GM04503 (cell line): ENCODE data around the gene SORT1.
A peak's percentile ranks its signal among the peaks of the same experiment; 100 is the strongest.
"Not testable (repeated sequence)": the region's sequence is repeated elsewhere in the genome, so short reads cannot be mapped to it uniquely, and the experiment has no call there.

ENCODE experiments used
- DNase-seq: peaks from one replicate; pipeline ENCODE4 v3.0.0-alpha.2; 2012; ENCODE audit warnings: low read depth

SORT1 gene

DNA sequence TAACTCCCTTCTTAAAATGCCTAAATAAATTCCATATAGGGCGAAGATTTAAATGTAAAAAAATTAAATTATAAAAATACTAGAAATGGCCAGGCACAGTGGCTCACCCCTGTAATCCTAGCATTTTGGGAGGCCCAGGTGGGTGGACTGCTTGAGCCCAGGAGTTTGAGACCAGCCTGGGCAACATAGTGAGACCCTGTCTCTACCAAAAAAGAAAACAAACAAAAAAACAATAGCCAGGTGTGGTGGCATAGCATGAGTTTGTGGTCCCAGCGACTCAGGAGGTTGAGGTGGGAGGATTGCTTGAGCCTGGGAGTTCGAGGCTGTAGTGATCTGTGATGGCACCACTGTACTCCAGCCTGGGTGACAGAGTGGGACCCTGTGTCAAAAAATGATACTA lies 17.8 kb downstream of the SORT1 start:
- DNase-seq = no peak

DNA sequence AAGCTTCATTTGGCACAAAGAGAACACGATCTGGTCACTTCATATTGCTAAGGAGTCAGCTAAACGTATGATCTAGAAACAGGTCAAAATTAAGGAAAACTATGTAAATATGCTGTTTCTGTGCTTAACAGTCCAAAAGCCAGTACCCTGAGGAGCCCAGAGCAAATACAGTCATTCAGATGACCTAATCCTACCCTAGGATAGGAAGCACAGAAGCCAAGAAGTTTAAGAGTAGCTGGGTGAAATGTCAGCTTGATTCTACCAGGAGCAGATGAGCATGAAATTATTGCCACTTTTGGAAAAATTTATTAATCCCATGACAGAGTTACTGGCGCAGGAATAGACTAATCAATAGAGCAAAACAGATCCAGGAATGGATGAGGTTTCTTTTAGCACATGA lies 18.3 kb downstream of the SORT1 start:
- no peak for DNase-seq

DNA sequence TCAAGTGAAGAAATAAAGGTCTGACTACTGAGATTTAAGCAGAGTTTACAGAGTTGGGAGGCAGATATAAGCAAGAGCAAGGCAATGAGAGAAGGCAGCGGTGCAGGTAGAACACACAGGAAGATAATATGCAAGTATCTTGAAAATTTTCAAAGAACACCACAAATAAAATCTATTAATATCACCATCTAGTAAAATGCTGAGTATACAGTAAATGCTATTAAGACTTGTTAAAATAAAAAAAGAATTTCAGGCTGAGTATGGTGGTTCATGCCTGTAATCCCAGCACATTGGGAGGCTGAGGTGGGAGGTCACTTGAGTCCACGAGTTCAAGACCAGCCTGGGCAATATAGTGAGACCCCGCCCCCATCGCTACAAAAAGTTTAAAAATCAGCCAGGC lies 20.0 kb downstream of the SORT1 start:
- DNase-seq = no peak

DNA sequence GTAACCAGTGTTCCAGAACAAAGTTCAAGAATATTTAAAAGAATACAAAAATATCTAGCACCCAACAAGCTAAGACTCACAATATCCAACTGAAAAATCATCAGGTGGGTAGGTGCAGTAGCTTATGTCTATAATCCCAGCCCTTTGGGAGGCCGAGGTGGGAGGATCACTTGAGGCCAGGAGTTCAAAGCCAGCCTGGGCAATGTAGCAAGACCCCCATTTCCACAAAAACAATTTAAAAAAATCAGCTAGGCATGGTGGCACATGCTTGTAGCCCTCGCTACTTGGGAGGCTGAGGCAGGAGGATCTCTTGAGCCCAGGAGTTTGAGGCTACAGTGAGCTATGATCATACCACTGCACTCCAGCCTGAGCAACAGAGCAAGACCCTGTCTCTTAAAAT lies 24.0 kb downstream of the SORT1 start:
- DNase-seq = not testable (repeated sequence)

DNA sequence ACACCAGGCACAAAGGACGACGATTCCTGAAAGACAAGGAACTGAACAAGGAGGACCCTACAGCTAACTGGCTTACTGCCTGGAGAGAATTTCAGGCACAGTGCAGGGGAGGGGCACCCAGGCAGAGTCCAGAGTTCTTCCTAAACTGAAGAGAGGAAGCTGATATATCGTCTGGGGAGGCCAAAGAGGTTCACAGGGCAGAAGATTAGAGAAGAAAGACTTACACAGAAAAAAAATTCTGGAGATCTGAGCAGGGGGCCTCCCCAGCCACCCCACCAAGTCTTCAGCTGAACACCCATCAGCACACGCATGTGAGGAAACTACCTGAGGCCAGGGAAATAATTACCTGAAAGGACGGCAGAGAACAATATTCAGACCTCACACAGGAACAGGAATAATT lies 24.6 kb downstream of the SORT1 start:
- DNase-seq = no peak

DNA sequence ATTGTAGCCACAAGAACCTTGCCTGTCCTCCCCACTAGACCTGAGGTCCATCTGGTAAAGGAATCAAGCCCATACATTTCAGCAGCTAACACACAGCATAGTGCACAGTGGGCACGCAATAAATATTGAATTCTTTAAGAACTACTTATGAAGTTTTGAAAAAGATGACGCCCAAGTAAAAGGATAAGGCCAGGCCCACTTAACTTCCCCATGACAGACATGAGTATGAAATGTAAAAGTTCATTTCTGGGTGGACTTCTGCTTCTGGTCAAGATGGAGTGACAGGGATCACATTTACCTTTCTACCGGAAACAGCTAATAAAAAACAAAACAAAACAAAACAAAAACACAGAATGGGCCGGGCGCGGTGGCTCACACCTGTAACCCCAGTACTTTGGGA lies 25.4 kb downstream of the SORT1 start:
- DNase-seq = no peak

DNA sequence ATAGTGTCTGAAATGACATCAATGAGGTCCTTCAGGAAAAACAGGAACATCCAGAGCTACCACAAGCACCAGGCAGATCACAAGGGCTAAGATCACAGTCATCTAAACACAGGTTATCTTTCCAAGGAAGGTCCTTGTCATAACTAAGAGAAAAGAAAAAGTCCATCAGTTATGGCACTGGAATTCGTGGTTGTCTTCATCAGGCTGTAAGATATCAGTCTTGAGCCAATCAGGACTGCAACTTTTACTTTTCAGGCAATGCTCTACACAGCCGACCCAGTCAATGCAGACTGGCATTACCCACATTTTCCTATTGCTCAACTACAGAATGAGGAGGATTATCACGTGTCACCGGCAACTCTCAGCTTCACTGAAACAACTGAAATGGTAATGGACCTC lies 26.4 kb downstream of the SORT1 start:
- DNase-seq = peak; percentile 62

DNA sequence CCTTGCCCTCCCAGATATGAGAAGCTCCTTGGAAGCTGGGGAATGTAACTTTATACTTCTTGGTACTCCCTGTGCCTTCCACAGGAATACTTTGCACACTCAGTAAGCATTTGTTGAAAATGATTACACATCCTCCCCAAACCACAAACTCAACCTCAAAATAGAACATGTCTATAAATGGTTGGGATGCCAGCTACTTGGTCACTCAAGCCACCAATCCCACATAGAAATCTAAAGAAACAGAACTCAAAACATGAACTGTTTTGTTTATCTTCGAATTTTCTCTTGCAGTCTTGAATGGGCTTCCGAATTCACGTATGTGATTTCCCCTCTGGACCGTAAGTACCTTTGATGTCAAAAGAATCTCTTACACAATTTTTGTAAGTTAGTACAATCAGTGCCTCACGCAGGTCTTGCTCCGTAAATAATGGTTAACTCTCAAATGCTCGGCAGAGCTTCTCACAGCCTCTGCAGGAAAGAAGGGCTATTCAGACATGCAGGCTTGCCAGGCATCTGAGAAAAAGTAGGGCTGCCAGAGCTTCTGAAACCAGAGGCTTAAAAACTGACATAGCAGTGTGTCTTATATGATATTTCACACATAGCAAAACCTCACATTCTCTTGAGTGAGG lies 26.9 kb downstream of the SORT1 start:
- DNase-seq = peak; percentile 80

DNA sequence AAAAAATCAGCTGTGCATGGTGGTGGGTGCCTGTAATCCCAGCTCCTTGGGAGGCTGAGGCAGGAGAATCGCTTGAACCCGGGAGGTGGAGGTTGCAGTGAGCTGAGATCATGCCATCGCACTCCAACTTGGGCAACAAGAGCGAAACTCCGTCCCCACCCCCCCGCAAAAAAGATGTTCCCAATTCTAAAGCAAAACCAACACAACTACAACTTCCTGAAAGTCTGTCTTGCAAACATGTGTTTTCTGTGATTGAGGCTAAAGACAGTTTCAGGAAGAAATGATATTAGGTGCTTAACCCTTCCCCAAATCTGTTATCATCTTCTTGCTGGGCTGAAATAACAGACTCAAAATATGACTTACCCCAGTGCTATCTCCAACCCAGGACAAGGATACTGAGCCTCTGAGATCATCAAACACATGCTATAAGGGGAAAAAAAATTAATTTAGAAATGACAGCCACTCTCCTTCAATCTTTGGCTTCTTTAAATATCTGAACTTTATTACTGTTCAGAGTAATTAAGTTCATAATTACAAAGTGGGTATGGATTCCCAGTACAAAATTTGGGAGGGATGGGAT lies 28.5 kb downstream of the SORT1 start:
- DNase-seq = no peak

DNA sequence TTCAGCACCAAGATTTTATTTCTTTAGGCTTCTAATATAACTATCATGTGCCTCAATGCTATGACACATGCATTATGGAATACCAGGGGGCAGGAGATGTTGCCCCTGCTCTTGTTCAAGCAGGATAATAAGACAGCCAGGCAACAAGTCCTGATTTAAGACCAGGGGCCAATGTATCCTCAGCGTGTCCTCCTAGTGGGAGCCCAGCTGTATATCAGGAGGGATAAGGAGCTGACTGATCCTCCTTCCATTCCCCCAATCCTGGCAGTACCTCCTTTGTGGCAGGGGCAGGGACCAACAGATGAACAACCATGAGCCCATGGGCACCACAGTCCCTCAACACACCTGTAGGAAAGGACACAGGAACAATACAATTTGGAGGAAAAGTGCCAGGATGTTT lies 29.3 kb downstream of the SORT1 start:
- no peak for DNase-seq

DNA sequence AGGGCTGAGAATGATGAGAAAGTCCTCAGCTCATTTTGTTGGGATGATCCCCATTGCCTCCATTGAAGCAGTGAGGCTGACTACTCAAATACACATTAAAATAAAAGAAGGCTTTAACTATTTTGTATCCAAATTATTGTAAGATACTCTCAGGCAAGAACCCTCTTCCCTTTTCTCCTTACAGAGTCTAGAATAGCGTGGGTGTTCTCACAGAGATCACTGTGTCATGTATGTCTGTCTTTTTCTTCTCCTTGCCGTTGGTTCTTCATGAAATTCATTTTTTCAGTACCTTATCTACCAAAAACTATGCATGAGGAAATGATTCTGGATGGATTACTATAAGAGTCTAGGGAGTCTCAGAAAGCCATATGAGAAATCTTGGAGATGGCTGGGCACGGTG lies 30.1 kb downstream of the SORT1 start:
- DNase-seq = no peak

DNA sequence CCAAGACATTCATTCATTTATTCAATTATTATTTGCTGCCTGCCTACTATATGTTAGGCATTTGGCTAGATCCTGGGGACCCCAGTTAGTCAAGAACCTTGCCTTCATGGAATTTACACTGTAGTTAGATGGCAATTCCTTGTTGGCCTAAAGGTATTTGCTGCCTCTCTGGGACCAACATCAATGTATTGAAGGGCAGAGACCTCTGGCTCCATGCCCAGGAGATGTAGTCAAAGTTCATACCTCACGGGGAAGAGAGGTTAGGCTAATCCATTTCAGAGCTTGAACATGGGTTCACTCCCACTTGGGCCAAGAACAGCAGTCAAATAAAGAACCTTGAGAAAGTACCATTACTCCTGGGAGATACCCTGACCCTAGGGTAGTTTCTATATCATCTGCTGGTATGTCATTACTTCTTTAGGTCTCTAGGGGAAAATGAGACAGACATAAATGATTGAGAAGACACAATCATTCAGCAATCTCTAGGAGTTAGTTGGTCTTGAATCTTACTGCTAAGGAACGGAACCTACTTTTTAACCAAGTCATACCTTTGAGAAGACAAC lies 32.0 kb downstream of the SORT1 start:
- DNase-seq = no peak

DNA sequence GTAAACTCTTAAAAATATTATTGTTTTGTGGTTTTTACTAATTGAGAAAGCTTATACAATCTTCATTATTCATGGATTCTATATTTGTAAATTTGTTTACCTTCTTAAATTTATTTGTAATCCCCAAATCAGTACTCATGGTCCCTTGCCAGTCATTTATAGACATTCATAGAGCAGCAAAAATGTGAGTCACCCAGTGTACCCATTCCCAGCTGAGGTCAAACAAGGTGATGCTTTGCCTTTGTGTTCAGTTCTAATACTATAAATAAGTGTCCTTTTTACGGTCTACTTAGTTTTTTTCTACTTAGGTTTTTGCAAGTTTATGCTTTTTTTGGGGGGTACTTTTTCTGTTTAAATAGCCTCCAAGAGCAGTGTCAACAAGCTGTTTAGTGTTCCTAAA lies 36.1 kb downstream of the SORT1 start:
- DNase-seq = peak; percentile 31

DNA sequence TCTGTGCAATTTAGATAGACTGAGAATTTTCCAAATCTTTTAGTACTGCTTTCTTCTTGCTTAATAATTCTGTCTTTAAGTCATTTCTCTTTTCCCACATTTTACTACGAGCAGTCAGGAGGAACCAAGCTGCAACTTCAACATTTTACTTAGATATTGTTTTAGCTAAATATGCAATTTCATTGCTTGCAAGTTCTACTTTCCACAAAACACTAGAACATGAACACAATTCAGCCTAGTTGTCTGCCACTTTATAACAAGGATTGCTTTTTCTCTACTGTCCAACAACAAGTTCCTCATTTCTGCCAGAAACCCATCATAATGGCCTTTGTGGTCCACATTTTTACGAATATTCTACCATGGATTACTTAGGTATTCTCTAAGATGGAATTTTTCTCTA lies 36.6 kb downstream of the SORT1 start:
- no peak for DNase-seq

DNA sequence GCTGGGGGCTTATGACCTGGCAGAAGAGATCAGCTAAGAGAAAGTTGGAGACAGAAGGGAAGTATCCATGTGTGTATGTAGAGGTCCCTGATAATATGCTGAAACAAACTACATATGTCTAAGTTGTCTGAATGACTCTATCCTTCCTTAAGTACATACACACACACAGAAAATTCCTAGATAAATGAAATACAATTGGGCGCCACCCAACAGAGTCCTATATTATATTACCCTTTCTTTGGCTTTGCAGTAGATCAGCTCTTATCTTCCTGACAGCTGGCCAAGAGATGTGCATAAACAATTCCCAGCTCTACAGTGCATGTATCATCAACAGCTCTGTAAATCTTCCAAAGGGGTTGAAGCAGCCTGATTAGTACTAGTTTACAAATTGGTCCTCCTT lies 40.1 kb downstream of the SORT1 start:
- no peak for DNase-seq

DNA sequence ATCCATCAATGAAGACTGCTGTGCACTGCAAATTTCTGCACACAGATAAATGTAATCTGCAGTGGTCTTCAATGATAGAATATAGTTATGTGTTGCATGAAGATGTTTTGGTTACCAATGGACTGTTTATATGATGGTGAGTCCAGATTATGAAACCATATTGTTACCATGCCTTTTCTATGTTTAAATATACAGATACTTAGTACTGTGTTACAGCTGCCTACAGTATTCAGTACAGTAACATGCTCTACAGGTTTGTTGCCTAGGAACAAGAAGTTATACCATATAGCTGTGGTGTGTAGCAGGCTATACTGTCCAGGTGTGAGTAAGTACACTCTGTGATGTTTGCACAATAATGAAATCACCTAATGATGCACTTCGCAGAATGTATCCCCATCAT lies 40.8 kb downstream of the SORT1 start:
- DNase-seq = no peak

DNA sequence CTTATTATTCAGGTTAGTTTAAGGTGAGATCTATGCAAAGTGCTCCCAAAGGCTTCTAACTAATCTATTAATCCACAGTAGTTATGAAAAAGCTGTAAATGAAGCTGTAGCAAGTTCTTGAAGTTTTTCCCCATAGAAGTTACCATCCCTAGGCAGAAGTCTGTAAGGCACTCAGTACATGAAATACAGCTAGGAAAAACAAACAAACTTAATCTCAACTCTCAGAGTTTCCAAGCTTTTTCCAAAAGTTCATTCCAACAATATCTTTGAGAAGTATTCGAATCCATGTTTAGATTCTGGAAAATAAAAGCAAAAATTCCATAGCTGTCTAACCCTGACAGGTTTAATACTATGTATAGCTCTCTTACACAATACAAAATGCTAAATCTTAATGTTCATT lies 41.2 kb downstream of the SORT1 start:
- no peak for DNase-seq

DNA sequence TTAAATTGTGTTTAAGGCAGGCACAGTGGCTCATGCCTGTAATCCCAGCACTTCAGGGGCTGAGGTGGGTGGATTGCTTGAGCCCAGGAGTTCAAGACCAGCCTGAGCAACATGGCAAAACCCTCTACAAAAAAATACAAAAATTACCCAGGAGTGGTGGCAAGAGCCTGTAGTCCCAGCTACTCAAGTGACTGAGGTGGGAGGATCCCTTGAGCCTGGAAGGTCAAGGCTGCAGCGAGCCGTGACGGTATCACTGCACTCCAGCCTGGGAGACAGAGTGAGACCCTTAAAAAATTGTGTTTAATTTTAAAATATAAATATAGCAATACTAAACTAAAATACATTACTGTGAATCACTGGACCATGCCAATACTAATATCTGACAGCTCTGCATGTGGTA lies 42.8 kb downstream of the SORT1 start:
- DNase-seq = no peak

DNA sequence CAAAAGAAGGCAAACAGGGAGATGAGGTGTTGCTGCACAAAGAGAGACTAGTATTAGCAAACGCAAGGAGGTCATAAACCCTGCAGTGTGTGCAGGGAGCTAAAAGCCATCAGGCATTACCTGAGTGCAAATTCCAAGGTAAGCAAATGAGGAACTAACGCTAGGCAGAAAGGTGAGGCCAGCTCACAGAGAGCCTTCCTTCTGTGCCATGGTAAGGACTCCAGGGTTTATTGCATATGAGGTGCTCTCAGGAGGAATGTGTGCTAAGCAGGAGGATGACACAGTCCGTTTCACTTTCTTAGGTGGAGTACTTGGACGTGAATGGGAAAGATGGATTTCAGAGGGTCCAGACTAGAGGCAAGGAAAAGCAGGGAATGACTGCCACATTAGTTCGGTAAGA lies 46.3 kb downstream of the SORT1 start:
- no peak for DNase-seq

DNA sequence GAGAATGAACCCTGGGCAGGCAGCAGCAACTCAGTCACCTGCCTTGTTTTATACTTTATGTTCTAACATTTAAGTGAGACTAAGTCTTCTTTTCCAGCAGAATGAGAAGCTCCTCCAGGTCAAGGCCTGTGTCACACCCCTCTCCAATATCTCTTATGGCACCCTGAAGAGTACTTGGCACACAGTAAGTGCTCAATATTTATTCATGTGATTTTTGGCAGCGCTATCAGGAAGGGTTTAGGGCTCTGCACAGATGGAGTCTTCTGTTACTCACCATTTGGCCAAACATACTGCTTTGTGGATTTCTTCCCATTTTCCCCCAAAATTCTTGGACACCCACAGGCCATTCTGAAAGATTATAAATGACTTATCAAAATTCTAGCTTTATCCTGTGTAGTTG lies 47.1 kb downstream of the SORT1 start:
- no peak for DNase-seq

DNA sequence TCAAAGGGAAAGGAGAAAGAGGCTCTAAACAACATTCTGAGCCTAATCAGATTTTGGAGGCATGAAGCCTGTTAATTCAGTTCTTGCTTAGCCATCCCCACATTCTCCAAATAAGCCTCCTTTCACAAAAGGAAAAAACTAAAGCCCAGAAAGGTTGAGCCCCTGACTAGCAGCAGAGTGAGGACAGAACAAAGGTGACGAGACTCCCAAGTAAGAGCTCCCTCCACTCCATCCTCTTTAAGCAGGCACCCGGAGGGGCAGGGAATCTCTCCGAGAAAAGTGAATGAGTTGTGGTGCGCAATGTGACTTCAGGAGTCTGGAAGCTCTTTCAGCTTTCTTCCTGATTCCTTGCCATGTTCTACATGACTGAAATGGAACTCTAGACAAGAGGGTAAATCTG lies 47.5 kb downstream of the SORT1 start:
- DNase-seq = no peak

DNA sequence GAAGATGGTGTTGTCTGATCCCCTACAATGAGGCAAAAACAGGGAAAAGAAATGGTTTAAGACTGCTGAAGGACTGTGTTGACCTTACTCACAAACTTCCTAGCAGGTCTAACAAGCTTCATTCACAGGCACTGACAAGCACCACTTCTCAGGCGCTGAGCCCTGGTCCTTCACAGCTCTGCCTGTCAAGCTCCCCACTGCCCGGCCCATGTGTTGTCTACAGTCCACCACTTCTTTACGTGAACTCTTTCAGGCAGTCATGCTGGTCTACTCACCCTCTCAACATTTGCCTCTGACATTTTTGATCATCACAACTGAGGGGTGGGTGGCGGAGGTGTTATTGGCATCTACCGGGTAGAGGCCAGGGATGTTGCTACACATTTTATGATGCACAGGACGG lies 50.2 kb downstream of the SORT1 start:
- no peak for DNase-seq

DNA sequence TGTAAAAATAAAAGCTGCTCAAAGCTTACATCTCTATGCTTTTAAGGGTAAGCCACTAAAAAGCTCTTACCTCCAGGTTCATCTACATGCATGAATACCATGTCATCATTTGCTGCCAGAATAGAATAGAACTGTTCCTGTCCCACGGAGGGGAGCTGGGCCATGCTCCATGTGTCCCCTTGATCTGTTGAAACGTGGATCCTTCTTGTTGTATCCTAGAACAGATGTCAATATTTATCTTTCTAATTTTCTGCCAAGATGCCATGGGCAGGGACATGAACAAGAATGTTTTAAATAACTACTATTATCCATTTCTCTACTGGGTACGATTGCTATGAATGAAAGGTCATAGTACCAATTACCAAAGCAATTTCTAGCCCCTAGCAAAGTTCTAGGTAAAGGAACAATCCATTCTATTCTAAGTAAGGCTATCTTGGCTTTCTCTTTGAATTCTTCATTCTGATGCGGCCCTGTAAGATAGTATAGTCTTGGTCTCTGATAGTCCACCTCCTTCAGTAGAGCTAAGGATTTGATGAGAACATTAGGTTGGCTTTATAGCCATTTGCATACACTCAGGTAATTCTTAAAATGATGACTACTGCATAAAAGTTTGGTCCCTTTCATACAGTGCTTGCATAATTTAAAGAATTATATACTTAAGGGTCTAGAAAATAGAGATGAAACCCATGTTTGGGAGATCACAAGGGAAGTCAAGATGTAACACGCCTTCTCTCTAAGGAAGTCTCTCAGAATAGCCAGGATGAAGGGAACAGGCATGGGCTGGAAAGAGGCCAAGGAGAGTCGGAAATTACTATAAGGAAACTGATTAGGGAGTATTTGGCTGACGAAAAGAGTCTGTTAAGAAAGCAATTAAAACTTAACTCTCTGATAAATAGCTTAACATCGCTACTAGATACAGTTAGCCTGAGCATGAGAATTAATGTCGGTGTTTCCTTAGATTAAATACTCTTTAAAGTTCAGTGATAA lies 55.5 kb downstream of the SORT1 start:
- DNase-seq = no peak
